WERI-Rb-1 (cell line): ENCODE data around the gene CALHM6.
"Not testable (repeated sequence)": the region's sequence is repeated elsewhere in the genome, so short reads cannot be mapped to it uniquely, and the experiment has no call there.

ENCODE experiments used
- DNase-seq: peaks from one replicate; pipeline ENCODE4 v3.0.0-alpha.2; 2020
- H3K27ac ChIP-seq: fragments of 250-450 bp; sonication (Bioruptor Pico); 2 replicates; pipeline ENCODE4 v1.5.1; 2020; ENCODE audit warnings: mild to moderate bottlenecking, moderate library complexity
- H3K27me3 ChIP-seq: fragments of 250-450 bp; sonication (Bioruptor Pico); 2 replicates; pipeline ENCODE4 v1.5.1; 2021; ENCODE audit warnings: mild to moderate bottlenecking, low read depth, moderate library complexity; ENCODE audit not compliant: insufficient read depth, severe bottlenecking
- H3K36me3 ChIP-seq: fragments of 250-450 bp; sonication (Bioruptor Pico); 2 replicates; pipeline ENCODE4 v1.5.1; 2020; ENCODE audit warnings: mild to moderate bottlenecking, moderate library complexity
- H3K4me3 ChIP-seq: 2 replicates; pipeline ENCODE4 v1.5.1; 2011; ENCODE audit warnings: low read depth, mild to moderate bottlenecking, control low read depth, low read length
- H3K9me3 ChIP-seq: fragments of 250-450 bp; sonication (Bioruptor Pico); 2 replicates; pipeline ENCODE4 v1.5.1; 2021; ENCODE audit warnings: mild to moderate bottlenecking, moderate library complexity; ENCODE audit not compliant: severe bottlenecking
- TF ChIP-seq, protein P1 (sequence below): IDR thresholded peaks from 2 replicates; pipeline ENCODE4 v1.5.1; 2011; ENCODE audit warnings: low read depth, mild to moderate bottlenecking, control low read depth, inconsistent platforms, low read length

CALHM6 gene

GRCh38 chr6:116482780-116483179, 21.6 kb downstream of the CALHM6 start:
- Histone ChIP-seq H3K9me3 (no peaks in the 10 kb centered on the region), H3K36me3 (no peaks in the 10 kb centered on the region), H3K4me3 (no peak overlapping the region), H3K27me3 (no peaks in the 10 kb centered on the region), H3K27ac (no peak overlapping the region)
- DNase-seq, result no peak
- TF ChIP-seq, protein P1, sequence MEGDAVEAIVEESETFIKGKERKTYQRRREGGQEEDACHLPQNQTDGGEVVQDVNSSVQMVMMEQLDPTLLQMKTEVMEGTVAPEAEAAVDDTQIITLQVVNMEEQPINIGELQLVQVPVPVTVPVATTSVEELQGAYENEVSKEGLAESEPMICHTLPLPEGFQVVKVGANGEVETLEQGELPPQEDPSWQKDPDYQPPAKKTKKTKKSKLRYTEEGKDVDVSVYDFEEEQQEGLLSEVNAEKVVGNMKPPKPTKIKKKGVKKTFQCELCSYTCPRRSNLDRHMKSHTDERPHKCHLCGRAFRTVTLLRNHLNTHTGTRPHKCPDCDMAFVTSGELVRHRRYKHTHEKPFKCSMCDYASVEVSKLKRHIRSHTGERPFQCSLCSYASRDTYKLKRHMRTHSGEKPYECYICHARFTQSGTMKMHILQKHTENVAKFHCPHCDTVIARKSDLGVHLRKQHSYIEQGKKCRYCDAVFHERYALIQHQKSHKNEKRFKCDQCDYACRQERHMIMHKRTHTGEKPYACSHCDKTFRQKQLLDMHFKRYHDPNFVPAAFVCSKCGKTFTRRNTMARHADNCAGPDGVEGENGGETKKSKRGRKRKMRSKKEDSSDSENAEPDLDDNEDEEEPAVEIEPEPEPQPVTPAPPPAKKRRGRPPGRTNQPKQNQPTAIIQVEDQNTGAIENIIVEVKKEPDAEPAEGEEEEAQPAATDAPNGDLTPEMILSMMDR, result no peak

DNA sequence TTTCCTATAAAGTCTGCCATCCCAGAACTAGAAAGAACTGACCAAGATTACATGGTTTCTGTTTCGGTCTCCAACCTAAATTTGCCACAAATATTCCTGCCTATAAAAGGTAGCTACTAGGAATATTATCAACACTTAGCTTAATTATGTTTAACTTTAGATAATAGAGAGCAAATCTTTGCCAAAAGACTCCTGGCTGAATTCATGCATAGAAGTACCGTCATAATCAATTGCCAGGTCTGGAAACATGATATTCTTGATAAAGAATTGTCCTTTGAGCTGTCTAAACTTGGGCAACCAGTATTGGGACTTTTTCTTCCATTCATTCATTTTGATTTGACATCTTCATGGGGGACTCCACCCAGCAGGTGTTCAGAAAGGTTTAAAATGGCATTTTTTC, 22.4 kb downstream of the CALHM6 start:
- H3K27ac ChIP-seq, result no peak overlapping the region
- H3K9me3 ChIP-seq, result no peaks in the 10 kb centered on the region
- no peak overlapping the region for H3K4me3 ChIP-seq
- TF ChIP-seq, protein P1, result no peak
- H3K36me3 ChIP-seq, result no peaks in the 10 kb centered on the region
- DNase-seq, result no peak
- no peaks in the 10 kb centered on the region for H3K27me3 ChIP-seq

DNA sequence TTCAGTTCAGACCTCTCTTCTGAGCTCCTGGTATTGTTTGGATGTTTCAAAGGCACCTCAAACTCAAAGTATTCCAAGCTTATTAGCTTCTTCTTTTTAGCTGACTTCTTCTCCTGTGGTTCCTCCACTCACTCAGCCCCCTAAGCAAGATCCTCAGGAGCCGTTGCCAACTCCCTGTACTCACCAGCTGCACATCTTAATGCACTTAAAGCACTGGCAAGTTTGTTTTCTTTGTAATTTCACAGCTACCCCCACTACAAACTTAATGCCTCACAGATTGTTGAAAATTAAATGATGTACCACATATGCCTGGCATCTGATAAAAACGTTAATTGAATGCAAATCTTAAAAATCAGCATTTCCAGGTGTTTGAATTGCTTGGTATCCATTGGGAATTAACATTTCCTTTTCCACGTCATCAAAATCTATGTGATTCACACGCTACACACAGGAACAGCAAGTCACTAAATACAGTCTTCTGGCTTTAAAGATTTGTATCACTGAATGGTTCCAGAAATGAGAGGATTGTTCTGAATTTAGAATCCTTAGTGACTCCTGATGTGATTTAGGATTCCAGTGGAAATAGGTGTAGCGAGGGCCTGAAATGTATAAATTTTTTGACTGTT, 24.5 kb downstream of the CALHM6 start:
- no peak overlapping the region for H3K4me3 ChIP-seq
- no peaks in the 10 kb centered on the region for H3K9me3 ChIP-seq
- H3K36me3 ChIP-seq, result no peaks in the 10 kb centered on the region
- no peaks in the 10 kb centered on the region for H3K27me3 ChIP-seq
- no peak for DNase-seq
- no peak overlapping the region for H3K27ac ChIP-seq
- TF ChIP-seq, protein P1, result no peak

GRCh38 chr6:116491610-116492330, 30.6 kb downstream of the CALHM6 start:
- no peak overlapping the region for H3K27ac ChIP-seq
- H3K36me3 ChIP-seq, result no peaks in the 10 kb centered on the region

DNA sequence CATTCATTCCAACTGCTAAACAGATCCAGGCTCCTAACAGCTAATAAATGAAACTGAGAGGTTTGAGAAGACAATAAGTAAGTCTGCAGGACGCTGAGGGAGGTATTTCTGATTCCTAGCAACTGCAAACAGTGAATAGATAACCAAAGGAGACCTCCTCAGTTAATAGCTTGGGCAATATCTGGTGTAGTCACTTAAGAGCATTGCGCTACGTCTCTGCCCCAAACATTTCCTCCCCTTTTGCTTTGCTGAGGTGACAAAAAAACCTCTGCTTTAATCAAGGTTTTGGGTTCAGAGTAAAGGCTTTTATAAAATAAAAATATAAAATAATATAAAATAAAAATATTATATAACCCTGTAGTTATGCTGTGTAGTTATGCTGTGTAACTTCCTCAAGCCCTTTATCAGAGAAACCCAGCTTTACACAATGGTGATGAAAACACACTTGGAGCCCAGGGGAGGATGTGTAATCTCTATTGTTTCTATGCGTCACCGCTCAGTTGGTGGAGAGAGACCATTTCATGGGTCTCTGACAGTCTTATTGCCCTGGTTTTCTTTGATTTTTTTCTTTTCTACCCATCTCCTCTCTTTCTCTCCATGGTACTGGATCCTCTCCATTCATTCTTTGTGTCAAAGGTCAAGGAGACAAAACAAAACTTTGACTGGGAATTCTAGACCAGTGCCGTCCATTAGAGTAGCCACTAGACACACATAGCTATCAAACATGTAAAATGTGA, 31.3 kb downstream of the CALHM6 start:
- no peaks in the 10 kb centered on the region for H3K27me3 ChIP-seq
- no peak overlapping the region for H3K27ac ChIP-seq
- H3K36me3 ChIP-seq, result no peaks in the 10 kb centered on the region
- no peak overlapping the region for H3K4me3 ChIP-seq
- H3K9me3 ChIP-seq, result no peaks in the 10 kb centered on the region
- TF ChIP-seq, protein P1, result no peak
- DNase-seq, result no peak

More at GRCh38 chr6:116491610-116492330, 30.6 kb downstream of the CALHM6 start:
- Histone ChIP-seq H3K4me3 (no peak overlapping the region), H3K27me3 (no peaks in the 10 kb centered on the region), H3K9me3 (no peaks in the 10 kb centered on the region)
- TF ChIP-seq, protein P1, result no peak
- DNase-seq, result no peak

GRCh38 chr6:116495161-116495560, 34.0 kb downstream of the CALHM6 start:
- not testable (repeated sequence) for H3K27ac ChIP-seq, H3K4me3 ChIP-seq, H3K27me3 ChIP-seq, H3K36me3 ChIP-seq, H3K9me3 ChIP-seq, DNase-seq
